ENCODE measurements around the gene SHC2. TPM values are rescaled to one million over a fixed set of nuclear protein-coding genes. Genes with fewer than 3 reads are reported as not detected.

SHC2 gene
- total and polyA plus RNA-seq, 2 of the 8 experiments (the other 6 are each of a cell fraction or from before 2014, with no cell fraction given): 4.4 to 7.3 TPM

- no peak overlapping the region for H3K14ac ChIP-seq (ENCODE audit: insufficient read length)
- no peak overlapping the region for H2BK5ac ChIP-seq (ENCODE audit: low read depth, low read length)
- no peak overlapping the region for H4K91ac ChIP-seq (replicated peaks; ENCODE audit: insufficient read length, low read length)
- H3K27ac ChIP-seq (ENCODE audit: low read depth, low read length): no peak overlapping the region
- WGBS, 2 experiments (ENCODE audit: extremely low coverage in 1 of 2, insufficient coverage in 1 of 2, insufficient read length in 1 of 2, insufficient replicate concordance in 2 of 2, low coverage in 1 of 2, low lambda C conversion rate in 2 of 2, missing lambda C conversion rate in 1 of 2): 87% methylated on average over 39 of the region's 41 CpGs; no CpG with 5 or more reads in 1 of the 2 experiments
- H3K27me3 ChIP-seq (replicated peaks in 1 of 4; ENCODE audit: control insufficient read depth in 3 of 4, extremely low read depth in 1 of 4, insufficient read depth in 3 of 4, low read length in 3 of 4): peaks cover 0 to 14% (median 12%) of the 10 kb centered on the region in 4 experiments; a peak in 6 of 7 replicates
- ChIA-PET POLR2A (ENCODE audit: partially characterized antibody) (interaction anchor here (1.2 to 2.3 kb wide), 3 partner anchors 13 to 71 kb away, joined by 3 to 7 read pairs (median 5); no protein-coding TSS in a partner anchor), CTCF (ENCODE audit: partially characterized antibody) (interaction anchor here (0.8 to 1.6 kb wide), 5 partner anchors 8 to 74 kb away, joined by 3 to 5 read pairs (median 3); no protein-coding TSS in a partner anchor)
- no peaks in the 10 kb centered on the region; a peak in 1 of 8 replicates for H3K36me3 ChIP-seq (ENCODE audit: control insufficient read depth in 2 of 4, insufficient read depth in 4 of 4, low read length in 3 of 4)
- H2BK12ac ChIP-seq (ENCODE audit: low read depth, low read length): no peak overlapping the region
- peak in 1 of 2 experiments; percentile 46 for DNase-seq (ENCODE audit: low read depth in 1 of 2, low spot score in 2 of 2)
- no peak overlapping the region; the same call in none of the 2 replicates for H4K8ac ChIP-seq (ENCODE audit: extremely low read depth, insufficient read depth, low read length)
- no peak overlapping the region for H3K18ac ChIP-seq (ENCODE audit: extremely low read depth, low read length)
- peaks cover 0 to 4% of the 10 kb centered on the region in 2 experiments for H4K20me1 ChIP-seq (replicated peaks in 1 of 2; ENCODE audit: control insufficient read depth in 1 of 2, insufficient read depth in 2 of 2, low read length in 2 of 2)
- no peak overlapping the region for H2BK120ac ChIP-seq (replicated peaks; ENCODE audit: low read depth, low read length)
- no peak overlapping the region for H2AK5ac ChIP-seq (ENCODE audit: low read depth, low read length)
- no peak overlapping the region for H2BK15ac ChIP-seq (ENCODE audit: low read length)
- H3K4me1 ChIP-seq (replicated peaks in 1 of 4; ENCODE audit: control insufficient read depth in 3 of 4, insufficient read depth in 4 of 4, low read length in 3 of 4): peaks cover 0 to 7% (median 3%) of the 10 kb centered on the region in 4 experiments; a peak in 4 of 7 replicates
- H3K4ac ChIP-seq (replicated peaks; ENCODE audit: insufficient read length, low read depth, low read length): no peak overlapping the region
- H2BK20ac ChIP-seq (ENCODE audit: low read length): no peak overlapping the region
- H2AFZ ChIP-seq (ENCODE audit: low read length): no peak overlapping the region
- H3K23me2 ChIP-seq (ENCODE audit: low read depth, low read length): no peaks in the 10 kb centered on the region; the same call in 1 of the 2 replicates
- H3K9me3 ChIP-seq (ENCODE audit: insufficient read depth in 2 of 2, low read depth in 1 of 2, low read length in 1 of 2): no peaks in the 10 kb centered on the region
- H3K79me2 ChIP-seq (ENCODE audit: control insufficient read depth in 1 of 2, insufficient read depth in 2 of 2, low read length in 2 of 2): no peaks in the 10 kb centered on the region
- FAIRE-seq: no peak
- H3K4me3 ChIP-seq (ENCODE audit: extremely low read depth in 1 of 4, insufficient read depth in 2 of 4, low read depth in 3 of 4, low read length in 4 of 4): no peak overlapping the region
- no peak overlapping the region for H3K56ac ChIP-seq (replicated peaks; ENCODE audit: insufficient read length, low read depth, low read length)
- H4K5ac ChIP-seq (ENCODE audit: insufficient read length, low read depth, low read length): no peak overlapping the region
- H3K23ac ChIP-seq (ENCODE audit: insufficient read length): no peak overlapping the region
- H3K4me2 ChIP-seq (ENCODE audit: insufficient read depth in 1 of 2, low read depth in 2 of 2, low read length in 2 of 2): no peak overlapping the region
- no peak overlapping the region for H3K9ac ChIP-seq (replicated peaks in 1 of 4; ENCODE audit: extremely low read depth in 1 of 4, low read depth in 3 of 4, low read length in 3 of 4)
- 0 out of 2 replicates have a peak, but pooled peaks cover 2% of the 10 kb centered on the region for H3K79me1 ChIP-seq (ENCODE audit: low read depth, low read length)
- no peak for TF ChIP-seq SIX5 (IDR thresholded peaks at IDR 0.05; ENCODE audit: low read depth, low read length)
- TF ChIP-seq PHF8 (conservative IDR thresholded peaks at IDR 0.05; ENCODE audit: low read depth, low read length): no peak
These were observed 54.6 kb downstream of the SHC2 start for GRCh38 chr19:406135-406781.

Measured in H1 (cell line).